HCT116 (cell line): ENCODE results near the gene SF1. TPM values are rescaled to one million over a fixed set of nuclear protein-coding genes. Genes with fewer than 3 reads are reported as not detected.

Experiments used
- ATAC-seq: fragments of 200-7000 bp; cut with Tn5 transposase; 2 replicates; pipeline ENCODE4 v1.9.1; 2020; ENCODE audit warnings: mild to moderate bottlenecking, moderate library complexity
- BruUV-seq: library from RNA; stranded (reverse); fragments of 400-500 nt; replicated peaks from 2 replicates; lab custom pipeline; 2021; lab: Mats Ljungman, UMichigan
- CTCF ChIA-PET: fragments of 300-600 bp; sonication (Branson Sonifier 250); formaldehyde crosslinking; loops from one replicate; lab custom pipeline; 2021; ENCODE audit warnings: antibody characterized with exemption; lab: Charles Lee
- POLR2A ChIA-PET: fragments of 300-600, 350-600 bp; sonication (Branson Sonifier 250); formaldehyde crosslinking; loops from one replicate; lab custom pipeline; 2021; ENCODE audit warnings: antibody characterized with exemption; lab: Charles Lee
- RAD21 ChIA-PET, 2 experiments: fragments of 300-600 bp; sonication (Branson Sonifier 250); formaldehyde crosslinking; loops; one replicate each; lab custom pipeline; 2023; ENCODE audit warnings: low total read pairs in 2 of 2; ENCODE audit not compliant: uncharacterized antibody in 2 of 2, unreplicated experiment in 2 of 2, low non-redundant PET in 1 of 2; lab: Charles Lee
- DNase-seq: peaks from one replicate; pipeline ENCODE4 v3.0.0-alpha.2; 2010; ENCODE audit warnings: low read depth, low spot score
- H2AFZ ChIP-seq: fragments of 200-600 bp; shearing (Covaris generic), sonication (generic); 2 replicates; pipeline ENCODE4 v1.6.1; 2017; ENCODE audit warnings: low read depth, mixed run types, mixed read lengths, antibody characterized with exemption, low read length; ENCODE audit not compliant: poor library complexity, severe bottlenecking
- H3K27ac ChIP-seq: 2 replicates; pipeline ENCODE4 v1.5.1; 2012; ENCODE audit warnings: low read depth, low read length
- H3K27me3 ChIP-seq: fragments of 200-600 bp; sonication (generic); 2 replicates; pipeline ENCODE4 v1.6.1; 2016; ENCODE audit warnings: mixed run types, low read length, mixed read lengths; ENCODE audit not compliant: insufficient read depth
- H3K36me3 ChIP-seq, 2 experiments: fragments of 200-500 bp in 1 of 2; fragments of 200-600 bp in 1 of 2; sonication (Bioruptor generic) in 1 of 2; sonication (generic) in 1 of 2; 2 replicates each; pipeline versions ENCODE4 v1.5.1 to v1.6.1; 2014 to 2016; ENCODE audit warnings: low read length in 2 of 2, inconsistent platforms in 1 of 2, mixed read lengths in 1 of 2, mixed run types in 1 of 2; ENCODE audit not compliant: insufficient read depth in 2 of 2, control insufficient read depth in 1 of 2
- H3K4me1 ChIP-seq, 2 experiments: fragments of 200-600 bp in 1 of 2; sonication (generic) in 1 of 2; 2 replicates each; pipeline versions ENCODE4 v1.5.1 to v1.6.1; 2012 to 2017; ENCODE audit warnings: low read length in 2 of 2, inconsistent platforms in 1 of 2, mild to moderate bottlenecking in 1 of 2, mixed read lengths in 1 of 2, mixed run types in 1 of 2, moderate library complexity in 1 of 2; ENCODE audit not compliant: insufficient read depth in 2 of 2, control insufficient read depth in 1 of 2
- H3K4me2 ChIP-seq: fragments of 200-600 bp; sonication (generic); 2 replicates; pipeline ENCODE4 v1.6.1; 2017; ENCODE audit warnings: mixed run types, low read length, mixed read lengths
- H3K4me3 ChIP-seq, 2 experiments: fragments of 200-600 bp in 1 of 2; sonication (generic) in 1 of 2; replicated peaks in 1 of 2; 2 replicates each; pipeline ENCODE4 v1.5.1; 2011 to 2016; ENCODE audit warnings: low read length in 2 of 2, control low read depth in 1 of 2, low read depth in 1 of 2, mild to moderate bottlenecking in 1 of 2, mixed read lengths in 1 of 2, mixed run types in 1 of 2
- H3K79me2 ChIP-seq: fragments of 200-600 bp; sonication (generic); 2 replicates; pipeline ENCODE4 v1.6.1; 2017; ENCODE audit warnings: mild to moderate bottlenecking, mixed run types, low read length, moderate library complexity, mixed read lengths; ENCODE audit not compliant: insufficient read depth
- H3K9ac ChIP-seq: fragments of 200-600 bp; sonication (generic); 2 replicates; pipeline ENCODE4 v1.6.1; 2016; ENCODE audit warnings: low read length, mixed read lengths
- H3K9me2 ChIP-seq: fragments of 200-600 bp; sonication (generic), shearing (Covaris generic); 2 replicates; pipeline ENCODE4 v1.6.1; 2017; ENCODE audit warnings: mixed run types, mild to moderate bottlenecking, moderate library complexity; ENCODE audit not compliant: insufficient read depth
- H3K9me3 ChIP-seq, 2 experiments: fragments of 200-500 bp in 1 of 2; fragments of 200-600 bp in 1 of 2; sonication (Bioruptor generic) in 1 of 2; sonication (generic) in 1 of 2; 2 replicates each; pipeline ENCODE4 v1.6.1; 2014 to 2017; ENCODE audit warnings: low read length in 2 of 2, mixed read lengths in 2 of 2, inconsistent platforms in 1 of 2, low read depth in 1 of 2, mild to moderate bottlenecking in 1 of 2, mixed run types in 1 of 2, moderate library complexity in 1 of 2; ENCODE audit not compliant: control insufficient read depth in 1 of 2, insufficient read depth in 1 of 2
- H4K20me1 ChIP-seq: fragments of 200-600 bp; sonication (generic), shearing (Covaris generic); 2 replicates; pipeline ENCODE4 v1.6.1; 2017; ENCODE audit warnings: mixed run types, mild to moderate bottlenecking, moderate library complexity; ENCODE audit not compliant: insufficient read depth
- CBX3 ChIP-seq: IDR thresholded peaks from 2 replicates; pipeline ENCODE4 v1.6.1; 2012; ENCODE audit warnings: low read depth
- CEBPB ChIP-seq: IDR thresholded peaks from 2 replicates; pipeline ENCODE4 v1.6.1; 2012; ENCODE audit warnings: low read depth
- FOSL1 ChIP-seq: IDR thresholded peaks from 2 replicates; pipeline ENCODE4 v1.6.1; 2012; ENCODE audit warnings: low read depth
- JUND ChIP-seq: IDR thresholded peaks from 2 replicates; pipeline ENCODE4 v1.6.1; 2012
- RAD21 ChIP-seq: IDR thresholded peaks from 2 replicates; pipeline ENCODE4 v1.6.1; 2012; ENCODE audit warnings: low read depth, mild to moderate bottlenecking
- intact Hi-C: fragments of 100-400 bp; cut with micrococcal nuclease; formaldehyde crosslinking; loops from 2 replicates; pipeline ENCODE4 v1.10.0; 2022
- total RNA-seq: library from RNA; stranded (reverse); gene quantifications from one replicate; pipeline ENCODE4 v1.2.1, GENCODE V29; 2021; ENCODE audit not compliant: unreplicated experiment
- TF ChIP-seq, protein P1 (sequence below): IDR thresholded peaks from 2 replicates; pipeline ENCODE4 v1.6.1; 2011; ENCODE audit warnings: mild to moderate bottlenecking, low read length, moderate library complexity; ENCODE audit not compliant: insufficient replicate concordance; ENCODE audit errors: extremely low read depth

SF1 gene
- total RNA-seq, 1 experiment from 2014 or later = 403 TPM

DNA sequence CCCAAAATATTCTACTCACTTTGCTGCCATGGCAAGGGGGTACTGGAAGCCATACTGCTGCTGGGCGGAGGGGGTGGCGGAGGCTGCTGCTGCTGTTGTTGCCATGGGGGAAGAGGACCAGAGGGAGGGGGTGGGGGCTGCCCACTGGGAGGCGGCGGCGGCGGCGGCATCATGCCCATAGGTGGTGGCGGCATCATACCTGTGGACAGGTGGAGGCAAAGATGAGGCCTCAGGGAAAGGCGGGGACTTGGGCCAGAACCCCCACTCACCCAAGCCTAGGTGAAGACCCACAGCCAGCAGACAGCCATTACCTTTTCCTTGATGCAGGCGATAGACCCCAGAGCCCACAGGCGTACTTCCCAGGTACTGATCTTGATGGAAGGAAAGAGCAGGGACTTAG, 11.5 kb downstream of the SF1 start (continued):
- TF ChIP-seq, protein P1, sequence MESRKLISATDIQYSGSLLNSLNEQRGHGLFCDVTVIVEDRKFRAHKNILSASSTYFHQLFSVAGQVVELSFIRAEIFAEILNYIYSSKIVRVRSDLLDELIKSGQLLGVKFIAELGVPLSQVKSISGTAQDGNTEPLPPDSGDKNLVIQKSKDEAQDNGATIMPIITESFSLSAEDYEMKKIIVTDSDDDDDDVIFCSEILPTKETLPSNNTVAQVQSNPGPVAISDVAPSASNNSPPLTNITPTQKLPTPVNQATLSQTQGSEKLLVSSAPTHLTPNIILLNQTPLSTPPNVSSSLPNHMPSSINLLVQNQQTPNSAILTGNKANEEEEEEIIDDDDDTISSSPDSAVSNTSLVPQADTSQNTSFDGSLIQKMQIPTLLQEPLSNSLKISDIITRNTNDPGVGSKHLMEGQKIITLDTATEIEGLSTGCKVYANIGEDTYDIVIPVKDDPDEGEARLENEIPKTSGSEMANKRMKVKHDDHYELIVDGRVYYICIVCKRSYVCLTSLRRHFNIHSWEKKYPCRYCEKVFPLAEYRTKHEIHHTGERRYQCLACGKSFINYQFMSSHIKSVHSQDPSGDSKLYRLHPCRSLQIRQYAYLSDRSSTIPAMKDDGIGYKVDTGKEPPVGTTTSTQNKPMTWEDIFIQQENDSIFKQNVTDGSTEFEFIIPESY = no peak
- no peak for TF ChIP-seq CEBPB
- TF ChIP-seq JUND = no peak
- TF ChIP-seq CBX3 = no peak

DNA sequence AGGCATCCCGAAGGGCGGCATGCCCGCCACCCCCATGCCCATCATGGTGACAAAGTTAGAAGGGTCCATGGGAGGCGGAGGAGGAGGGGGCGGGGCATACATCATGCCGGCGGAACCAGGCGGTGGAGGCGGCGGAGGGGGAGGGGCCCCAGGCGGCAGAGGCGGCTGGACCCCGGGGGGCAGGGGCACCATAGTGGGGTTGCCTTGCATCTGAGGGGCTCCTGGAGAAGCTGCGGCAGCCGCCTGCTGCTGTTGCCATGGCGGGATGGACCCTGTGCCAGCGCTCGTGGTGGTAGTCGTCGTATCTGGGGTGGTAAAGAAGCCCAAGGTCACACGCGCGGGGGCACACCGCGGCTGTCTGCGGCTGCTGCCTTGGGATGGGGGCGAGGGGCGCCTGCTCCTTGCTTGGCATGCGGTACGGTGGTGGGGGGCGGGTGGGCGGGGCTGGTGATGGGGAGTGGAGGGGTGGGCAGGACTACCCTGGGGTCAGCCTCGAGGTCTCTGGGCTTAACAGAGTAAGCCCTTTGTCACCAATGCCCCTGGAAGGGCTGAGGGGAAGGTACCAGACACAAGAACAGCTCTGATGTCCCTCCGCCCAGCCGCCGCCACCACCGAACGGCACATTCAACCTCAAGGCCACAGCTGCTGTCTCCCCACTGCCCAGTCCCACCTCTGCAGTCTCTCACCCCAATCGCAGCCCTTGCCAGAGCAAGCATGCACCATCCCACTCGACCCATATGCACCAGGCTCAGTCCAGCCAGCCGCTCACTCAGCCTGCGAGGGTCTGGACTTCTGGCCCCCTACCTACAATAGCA, 12.3 kb downstream of the SF1 start:
- H4K20me1 ChIP-seq = peaks cover 31% of the 10 kb centered on the region; the same call in 1 of the 2 replicates
- H3K36me3 ChIP-seq = peaks cover 71 to 77% of the 10 kb centered on the region in 2 experiments
- peaks cover 63% of the 10 kb centered on the region for H3K79me2 ChIP-seq
- RAD21 ChIA-PET = no interaction called here
- DNase-seq (no peak), ATAC-seq (no peak)
- no peak overlapping the region for H2AFZ ChIP-seq
- H3K9ac ChIP-seq = no peak overlapping the region
- H3K4me1 ChIP-seq = peaks cover 0 to 5% of the 10 kb centered on the region in 2 experiments; a peak in 1 of 4 replicates
- no peaks in the 10 kb centered on the region for H3K27me3 ChIP-seq
- no peak overlapping the region for H3K4me2 ChIP-seq
- BruUV-seq = no TSS peak
- POLR2A ChIA-PET = interaction anchor here (1.4 kb wide), 1 partner anchor 13 kb away, joined by 3 read pairs; no protein-coding TSS in a partner anchor
- no peak for TF ChIP-seq RAD21
- no peak for TF ChIP-seq FOSL1
- H3K27ac ChIP-seq = no peak overlapping the region
- H3K9me3 ChIP-seq = no peaks in the 10 kb centered on the region
- intact Hi-C loops = no loop called here
- no peaks in the 10 kb centered on the region for H3K9me2 ChIP-seq
- no peak overlapping the region for H3K4me3 ChIP-seq
- CTCF ChIA-PET = no interaction called here
